ENCODE data around the gene LTBP1. TPM values are rescaled to one million over a fixed set of nuclear protein-coding genes. Genes with fewer than 3 reads are reported as not detected.

LTBP1 gene
- total and polyA plus RNA-seq, 4 donors = 5.8 to 57.6 (median 10.2) TPM

DNA sequence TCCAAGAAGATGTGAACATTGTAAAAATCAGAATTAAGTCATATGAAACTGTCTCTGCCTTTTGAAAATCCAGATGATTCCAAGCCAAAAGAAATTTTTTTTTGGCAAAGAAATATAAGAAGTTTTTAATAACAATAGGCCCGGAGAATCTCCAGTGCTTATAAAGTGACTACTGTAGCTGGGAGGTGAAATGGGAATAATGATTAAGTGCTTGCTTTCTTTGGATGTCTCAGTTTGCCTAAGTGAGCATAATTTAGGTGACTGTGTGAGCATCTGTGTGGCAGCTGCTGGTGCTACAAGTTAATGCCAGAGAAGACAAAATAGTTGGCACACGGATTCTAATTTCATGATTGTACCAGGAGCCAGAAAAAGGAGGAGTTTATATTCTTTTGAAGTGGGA lies 185.0 kb downstream of the LTBP1 start:
- DNase-seq (ENCODE audit: low spot score) = no peak
- 44% methylated on average over 2 of the region's 2 CpGs for WGBS
- Histone ChIP-seq H3K36me3 (ENCODE audit: control insufficient read depth in 4 of 4, insufficient read depth in 3 of 4, low read depth in 1 of 4, low read length in 3 of 4) (no peaks in the 10 kb centered on the region), H3K27me3 (ENCODE audit: control insufficient read depth in 4 of 4, insufficient read depth in 4 of 4, low read length in 3 of 4) (no peaks in the 10 kb centered on the region), H3K4me3 (ENCODE audit: low read depth in 1 of 3, low read length in 3 of 3) (no peak overlapping the region), H3K9me3 (ENCODE audit: control insufficient read depth in 4 of 4, low read length in 3 of 4) (no peaks in the 10 kb centered on the region), H3K27ac (ENCODE audit: low read depth in 1 of 2, low read length in 2 of 2) (no peak overlapping the region), H3K9ac (ENCODE audit: low read depth in 1 of 2, low read length in 2 of 2) (no peak overlapping the region), H3K4me1 (ENCODE audit: control insufficient read depth in 4 of 4, insufficient read depth in 4 of 4, low read length in 3 of 4) (peaks cover 0 to 21% (median 15%) of the 10 kb centered on the region in 4 donors)
- TF ChIP-seq NR2F2 (IDR thresholded peaks at IDR 0.05) (no peak), RXRA (IDR thresholded peaks at IDR 0.05) (no peak), JUND (IDR thresholded peaks at IDR 0.05) (no peak), HNF4G (IDR thresholded peaks at IDR 0.05) (no peak), SP1 (IDR thresholded peaks at IDR 0.05) (no peak), RAD21 (IDR thresholded peaks at IDR 0.05) (no peak), YY1 (IDR thresholded peaks at IDR 0.05) (no peak), HNF4A (conservative IDR thresholded peaks at IDR 0.05) (no peak), TAF1 (conservative IDR thresholded peaks at IDR 0.05) (no peak), GABPA (IDR thresholded peaks at IDR 0.05 in 1 of 2, conservative IDR thresholded peaks at IDR 0.05 in 1 of 2) (no peak), FOXA2 (IDR thresholded peaks at IDR 0.05) (no peak), EGR1 (IDR thresholded peaks at IDR 0.05; ENCODE audit: low read depth in 2 of 2) (no peak), FOXA1 (IDR thresholded peaks at IDR 0.05) (no peak)
- TF ChIP-seq, protein P1, sequence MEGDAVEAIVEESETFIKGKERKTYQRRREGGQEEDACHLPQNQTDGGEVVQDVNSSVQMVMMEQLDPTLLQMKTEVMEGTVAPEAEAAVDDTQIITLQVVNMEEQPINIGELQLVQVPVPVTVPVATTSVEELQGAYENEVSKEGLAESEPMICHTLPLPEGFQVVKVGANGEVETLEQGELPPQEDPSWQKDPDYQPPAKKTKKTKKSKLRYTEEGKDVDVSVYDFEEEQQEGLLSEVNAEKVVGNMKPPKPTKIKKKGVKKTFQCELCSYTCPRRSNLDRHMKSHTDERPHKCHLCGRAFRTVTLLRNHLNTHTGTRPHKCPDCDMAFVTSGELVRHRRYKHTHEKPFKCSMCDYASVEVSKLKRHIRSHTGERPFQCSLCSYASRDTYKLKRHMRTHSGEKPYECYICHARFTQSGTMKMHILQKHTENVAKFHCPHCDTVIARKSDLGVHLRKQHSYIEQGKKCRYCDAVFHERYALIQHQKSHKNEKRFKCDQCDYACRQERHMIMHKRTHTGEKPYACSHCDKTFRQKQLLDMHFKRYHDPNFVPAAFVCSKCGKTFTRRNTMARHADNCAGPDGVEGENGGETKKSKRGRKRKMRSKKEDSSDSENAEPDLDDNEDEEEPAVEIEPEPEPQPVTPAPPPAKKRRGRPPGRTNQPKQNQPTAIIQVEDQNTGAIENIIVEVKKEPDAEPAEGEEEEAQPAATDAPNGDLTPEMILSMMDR (IDR thresholded peaks at IDR 0.05; ENCODE audit: low read depth, low read length, missing input control) = no peak
- TF ChIP-seq, protein P2, sequence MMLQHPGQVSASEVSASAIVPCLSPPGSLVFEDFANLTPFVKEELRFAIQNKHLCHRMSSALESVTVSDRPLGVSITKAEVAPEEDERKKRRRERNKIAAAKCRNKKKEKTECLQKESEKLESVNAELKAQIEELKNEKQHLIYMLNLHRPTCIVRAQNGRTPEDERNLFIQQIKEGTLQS (IDR thresholded peaks at IDR 0.05) = no peak
- TF ChIP-seq, protein P3, sequence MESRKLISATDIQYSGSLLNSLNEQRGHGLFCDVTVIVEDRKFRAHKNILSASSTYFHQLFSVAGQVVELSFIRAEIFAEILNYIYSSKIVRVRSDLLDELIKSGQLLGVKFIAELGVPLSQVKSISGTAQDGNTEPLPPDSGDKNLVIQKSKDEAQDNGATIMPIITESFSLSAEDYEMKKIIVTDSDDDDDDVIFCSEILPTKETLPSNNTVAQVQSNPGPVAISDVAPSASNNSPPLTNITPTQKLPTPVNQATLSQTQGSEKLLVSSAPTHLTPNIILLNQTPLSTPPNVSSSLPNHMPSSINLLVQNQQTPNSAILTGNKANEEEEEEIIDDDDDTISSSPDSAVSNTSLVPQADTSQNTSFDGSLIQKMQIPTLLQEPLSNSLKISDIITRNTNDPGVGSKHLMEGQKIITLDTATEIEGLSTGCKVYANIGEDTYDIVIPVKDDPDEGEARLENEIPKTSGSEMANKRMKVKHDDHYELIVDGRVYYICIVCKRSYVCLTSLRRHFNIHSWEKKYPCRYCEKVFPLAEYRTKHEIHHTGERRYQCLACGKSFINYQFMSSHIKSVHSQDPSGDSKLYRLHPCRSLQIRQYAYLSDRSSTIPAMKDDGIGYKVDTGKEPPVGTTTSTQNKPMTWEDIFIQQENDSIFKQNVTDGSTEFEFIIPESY (IDR thresholded peaks at IDR 0.05) = no peak
- TF ChIP-seq, protein P4, sequence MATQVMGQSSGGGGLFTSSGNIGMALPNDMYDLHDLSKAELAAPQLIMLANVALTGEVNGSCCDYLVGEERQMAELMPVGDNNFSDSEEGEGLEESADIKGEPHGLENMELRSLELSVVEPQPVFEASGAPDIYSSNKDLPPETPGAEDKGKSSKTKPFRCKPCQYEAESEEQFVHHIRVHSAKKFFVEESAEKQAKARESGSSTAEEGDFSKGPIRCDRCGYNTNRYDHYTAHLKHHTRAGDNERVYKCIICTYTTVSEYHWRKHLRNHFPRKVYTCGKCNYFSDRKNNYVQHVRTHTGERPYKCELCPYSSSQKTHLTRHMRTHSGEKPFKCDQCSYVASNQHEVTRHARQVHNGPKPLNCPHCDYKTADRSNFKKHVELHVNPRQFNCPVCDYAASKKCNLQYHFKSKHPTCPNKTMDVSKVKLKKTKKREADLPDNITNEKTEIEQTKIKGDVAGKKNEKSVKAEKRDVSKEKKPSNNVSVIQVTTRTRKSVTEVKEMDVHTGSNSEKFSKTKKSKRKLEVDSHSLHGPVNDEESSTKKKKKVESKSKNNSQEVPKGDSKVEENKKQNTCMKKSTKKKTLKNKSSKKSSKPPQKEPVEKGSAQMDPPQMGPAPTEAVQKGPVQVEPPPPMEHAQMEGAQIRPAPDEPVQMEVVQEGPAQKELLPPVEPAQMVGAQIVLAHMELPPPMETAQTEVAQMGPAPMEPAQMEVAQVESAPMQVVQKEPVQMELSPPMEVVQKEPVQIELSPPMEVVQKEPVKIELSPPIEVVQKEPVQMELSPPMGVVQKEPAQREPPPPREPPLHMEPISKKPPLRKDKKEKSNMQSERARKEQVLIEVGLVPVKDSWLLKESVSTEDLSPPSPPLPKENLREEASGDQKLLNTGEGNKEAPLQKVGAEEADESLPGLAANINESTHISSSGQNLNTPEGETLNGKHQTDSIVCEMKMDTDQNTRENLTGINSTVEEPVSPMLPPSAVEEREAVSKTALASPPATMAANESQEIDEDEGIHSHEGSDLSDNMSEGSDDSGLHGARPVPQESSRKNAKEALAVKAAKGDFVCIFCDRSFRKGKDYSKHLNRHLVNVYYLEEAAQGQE (IDR thresholded peaks at IDR 0.05) = no peak
- TF ChIP-seq, protein P5, sequence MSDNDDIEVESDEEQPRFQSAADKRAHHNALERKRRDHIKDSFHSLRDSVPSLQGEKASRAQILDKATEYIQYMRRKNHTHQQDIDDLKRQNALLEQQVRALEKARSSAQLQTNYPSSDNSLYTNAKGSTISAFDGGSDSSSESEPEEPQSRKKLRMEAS (IDR thresholded peaks at IDR 0.05) = no peak

All from liver (tissue), 9 donors.